GM21390 (cell line): ENCODE results near the gene DEFB124.
"Not testable (repeated sequence)": the region's sequence is repeated elsewhere in the genome, so short reads cannot be mapped to it uniquely, and the experiment has no call there.

Experiments used
- ATAC-seq: cut with Tn5 transposase; IDR thresholded peaks from one replicate; pipeline ENCODE4 v1.9.1; 2021; ENCODE audit not compliant: unreplicated experiment

DEFB124 gene

GRCh38 chr20:31427576-31427975 lies 47.4 kb downstream of the DEFB124 start:
- not testable (repeated sequence) for ATAC-seq

- ATAC-seq, result not testable (repeated sequence)
Measured at GRCh38 chr20:31426891-31427551, 47.9 kb downstream of the DEFB124 start.

DNA sequence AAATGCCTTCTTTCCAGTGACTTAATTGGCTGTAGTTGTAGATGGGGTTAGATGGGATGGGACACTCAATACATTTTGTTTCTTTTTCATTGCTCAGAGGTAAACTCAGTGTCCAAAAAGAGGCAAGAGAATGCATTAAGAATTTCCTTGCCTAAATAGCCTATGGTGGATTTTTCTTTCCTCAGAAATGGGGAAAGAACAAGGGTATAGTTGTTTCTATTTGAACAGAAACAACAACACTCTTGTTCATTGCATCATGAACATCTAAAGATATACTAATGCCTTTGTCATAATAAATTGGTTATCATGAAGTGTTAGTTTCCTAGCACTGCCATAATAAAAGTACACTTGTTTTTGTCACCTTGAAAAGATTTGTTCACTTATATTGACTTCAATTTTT lies 49.1 kb downstream of the DEFB124 start:
- ATAC-seq, result no peak

- ATAC-seq, result no peak
Measured at GRCh38 chr20:31418307-31418706, 56.6 kb downstream of the DEFB124 start.

DNA sequence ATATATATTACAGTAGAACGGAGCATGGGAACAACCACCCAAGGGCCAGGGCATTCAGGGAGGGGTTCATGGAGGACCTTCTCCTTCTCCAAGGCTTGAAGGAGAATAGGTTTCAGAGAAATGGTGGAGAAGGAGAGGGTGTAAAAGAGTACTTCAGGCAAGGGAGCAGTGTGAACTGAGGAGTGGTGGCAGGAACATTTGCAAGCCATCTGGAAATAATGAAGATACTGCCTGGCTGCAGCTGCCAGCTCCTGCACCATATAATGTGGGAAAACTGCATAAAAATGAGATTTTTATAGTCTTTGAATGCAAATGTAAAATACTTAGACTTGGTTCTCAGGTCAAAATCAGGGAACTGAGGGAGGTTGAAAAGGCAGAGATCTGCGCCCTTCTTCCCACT lies 59.3 kb downstream of the DEFB124 start:
- ATAC-seq, result no peak
